DOHH2 (cell line): ENCODE results near the gene METTL25.

Experiments used
- H3F3A ChIP-seq: fragments of 200-600 bp; sonication (generic), shearing (Covaris generic); 2 replicates; pipeline ENCODE4 v1.6.0; 2016; ENCODE audit warnings: antibody characterized with exemption, mild to moderate bottlenecking; ENCODE audit not compliant: control insufficient read depth, insufficient read depth
- H3K27ac ChIP-seq: fragments of 200-600 bp; sonication (generic); 2 replicates; pipeline ENCODE4 v1.5.1; 2014; ENCODE audit warnings: low read depth, mild to moderate bottlenecking, low read length, moderate library complexity
- H3K27me3 ChIP-seq: fragments of 200-600 bp; sonication (generic); 2 replicates; pipeline ENCODE4 v1.6.1; 2014; ENCODE audit warnings: mild to moderate bottlenecking, low read length, mixed read lengths; ENCODE audit not compliant: control insufficient read depth
- H3K36me3 ChIP-seq: fragments of 200-600 bp; sonication (generic); 2 replicates; pipeline ENCODE4 v1.6.1; 2014; ENCODE audit warnings: mild to moderate bottlenecking, low read length, moderate library complexity, mixed read lengths; ENCODE audit not compliant: control insufficient read depth
- H3K4me1 ChIP-seq: fragments of 200-600 bp; sonication (generic); 2 replicates; pipeline ENCODE4 v1.6.1; 2014; ENCODE audit warnings: mild to moderate bottlenecking, low read length, mixed read lengths; ENCODE audit not compliant: control insufficient read depth
- H3K4me2 ChIP-seq: fragments of 200-600 bp; sonication (generic); 2 replicates; pipeline ENCODE4 v1.6.0; 2014; ENCODE audit warnings: mild to moderate bottlenecking, low read length, moderate library complexity
- H3K4me3 ChIP-seq: fragments of 200-600 bp; sonication (generic); 2 replicates; pipeline ENCODE4 v1.5.1; 2014; ENCODE audit warnings: mild to moderate bottlenecking, low read length, mixed read lengths
- H3K79me2 ChIP-seq: fragments of 200-600 bp; sonication (generic); 2 replicates; pipeline ENCODE4 v1.6.1; 2014; ENCODE audit warnings: mild to moderate bottlenecking, low read length, mixed read lengths; ENCODE audit not compliant: control insufficient read depth
- H3K9me2 ChIP-seq: fragments of 200-600 bp; sonication (generic); replicated peaks from 2 replicates; pipeline ENCODE4 v1.6.1; 2014; ENCODE audit warnings: mild to moderate bottlenecking, low read length, mixed read lengths; ENCODE audit not compliant: control insufficient read depth
- H3K9me3 ChIP-seq: fragments of 200-600 bp; sonication (generic); 2 replicates; pipeline ENCODE4 v1.6.1; 2014; ENCODE audit warnings: antibody characterized with exemption, low read length, mixed read lengths; ENCODE audit not compliant: control insufficient read depth, insufficient read depth
- H4K20me1 ChIP-seq: fragments of 200-600 bp; sonication (generic); 2 replicates; pipeline ENCODE4 v1.6.0; 2014; ENCODE audit warnings: low read depth, mild to moderate bottlenecking, antibody characterized with exemption, low read length, moderate library complexity; ENCODE audit not compliant: control insufficient read depth, insufficient read depth
- CTCF ChIP-seq: fragments of 200-600 bp; sonication (generic); IDR thresholded peaks from one replicate; pipeline ENCODE4 v1.5.1; 2014; ENCODE audit warnings: antibody characterized with exemption, mild to moderate bottlenecking, low read depth, low read length; ENCODE audit not compliant: poor library complexity, severe bottlenecking
- EZH2phosphoT487 ChIP-seq: fragments of 200-600 bp; sonication (generic); IDR thresholded peaks from 2 replicates; pipeline ENCODE4 v1.6.1; 2017; ENCODE audit warnings: borderline replicate concordance, mild to moderate bottlenecking, antibody characterized with exemption, low read length, moderate library complexity, mixed read lengths

The METTL25 gene

GRCh38 chr12:82476511-82476910, 118.2 kb downstream of the METTL25 start:
- Histone ChIP-seq H3K4me2 (no peak overlapping the region), H3K27ac (no peak overlapping the region), H3K9me3 (no peaks in the 10 kb centered on the region), H3K9me2 (no peaks in the 10 kb centered on the region), H3F3A (no peaks in the 10 kb centered on the region), H3K27me3 (no peaks in the 10 kb centered on the region), H3K4me3 (no peak overlapping the region), H3K4me1 (no peaks in the 10 kb centered on the region), H4K20me1 (no peaks in the 10 kb centered on the region), H3K36me3 (no peaks in the 10 kb centered on the region), H3K79me2 (no peaks in the 10 kb centered on the region)
- no peak for TF ChIP-seq CTCF

GRCh38 chr12:82479511-82479910, 121.2 kb downstream of the METTL25 start:
- TF ChIP-seq EZH2phosphoT487 (no peak), CTCF (no peak)
- Histone ChIP-seq H3K79me2 (no peaks in the 10 kb centered on the region), H3K4me2 (no peak overlapping the region), H3F3A (no peaks in the 10 kb centered on the region), H3K9me3 (no peaks in the 10 kb centered on the region), H3K36me3 (no peaks in the 10 kb centered on the region), H3K9me2 (no peaks in the 10 kb centered on the region), H4K20me1 (no peaks in the 10 kb centered on the region), H3K4me3 (no peak overlapping the region), H3K4me1 (no peaks in the 10 kb centered on the region), H3K27me3 (no peaks in the 10 kb centered on the region), H3K27ac (no peak overlapping the region)

GRCh38 chr12:82480606-82481005, 122.3 kb downstream of the METTL25 start:
- H3K9me2 ChIP-seq = no peaks in the 10 kb centered on the region
- H3F3A ChIP-seq = no peaks in the 10 kb centered on the region
- H3K9me3 ChIP-seq = no peaks in the 10 kb centered on the region
- H3K79me2 ChIP-seq = no peaks in the 10 kb centered on the region
- H3K27me3 ChIP-seq = no peaks in the 10 kb centered on the region
- H3K4me2 ChIP-seq = no peak overlapping the region
- H3K4me1 ChIP-seq = no peaks in the 10 kb centered on the region
- TF ChIP-seq EZH2phosphoT487 (no peak), CTCF (no peak)
- H3K36me3 ChIP-seq = no peaks in the 10 kb centered on the region
- H3K4me3 ChIP-seq = no peak overlapping the region
- no peak overlapping the region for H3K27ac ChIP-seq
- H4K20me1 ChIP-seq = no peaks in the 10 kb centered on the region

GRCh38 chr12:82481954-82482353, 123.6 kb downstream of the METTL25 start:
- Histone ChIP-seq H3K9me2 (no peaks in the 10 kb centered on the region), H3K27ac (no peak overlapping the region), H3F3A (no peaks in the 10 kb centered on the region), H3K79me2 (no peaks in the 10 kb centered on the region), H3K27me3 (no peaks in the 10 kb centered on the region; the same call in 1 of the 2 replicates), H3K4me3 (no peak overlapping the region), H3K4me1 (no peaks in the 10 kb centered on the region), H3K4me2 (no peak overlapping the region), H3K9me3 (no peaks in the 10 kb centered on the region), H4K20me1 (no peaks in the 10 kb centered on the region), H3K36me3 (no peaks in the 10 kb centered on the region)
- TF ChIP-seq CTCF (no peak), EZH2phosphoT487 (no peak)
